MG63 (cell line): Measurements from ENCODE around the gene ZNF8. TPM values are rescaled to one million over a fixed set of nuclear protein-coding genes. Genes with fewer than 3 reads are reported as not detected.
"Not testable (repeated sequence)": the region's sequence is repeated elsewhere in the genome, so short reads cannot be mapped to it uniquely, and the experiment has no call there.

ENCODE experiments used
- DNase-seq: peaks from one replicate; pipeline ENCODE4 v3.0.0-alpha.2; 2020
- H3K27me3 ChIP-seq: fragments of 250-450 bp; sonication (Bioruptor Pico); 2 replicates; pipeline ENCODE4 v1.5.1; 2020; ENCODE audit warnings: mild to moderate bottlenecking, moderate library complexity
- H3K36me3 ChIP-seq: fragments of 250-450 bp; sonication (Bioruptor Pico); 2 replicates; pipeline ENCODE4 v1.5.1; 2020; ENCODE audit warnings: mild to moderate bottlenecking, moderate library complexity
- H3K4me3 ChIP-seq: fragments of 250-450 bp; sonication (Bioruptor Pico); 2 replicates; pipeline ENCODE4 v1.5.1; 2020; ENCODE audit warnings: mild to moderate bottlenecking, moderate library complexity
- H3K9me3 ChIP-seq: fragments of 250-450 bp; sonication (Bioruptor Pico); 2 replicates; pipeline ENCODE4 v1.5.1; 2020; ENCODE audit warnings: mild to moderate bottlenecking, moderate library complexity
- total RNA-seq: library from RNA; depleted of rRNA; stranded (reverse); fragments of >200 nt; shearing (Covaris generic); gene quantifications from 2 replicates; pipeline ENCODE4 v1.2.3, GENCODE V29; 2014; ENCODE audit warnings: low replicate concordance; rRNA removed

Gene ZNF8
- total RNA-seq, 1 experiment from 2014 or later = 1.5 TPM

DNA sequence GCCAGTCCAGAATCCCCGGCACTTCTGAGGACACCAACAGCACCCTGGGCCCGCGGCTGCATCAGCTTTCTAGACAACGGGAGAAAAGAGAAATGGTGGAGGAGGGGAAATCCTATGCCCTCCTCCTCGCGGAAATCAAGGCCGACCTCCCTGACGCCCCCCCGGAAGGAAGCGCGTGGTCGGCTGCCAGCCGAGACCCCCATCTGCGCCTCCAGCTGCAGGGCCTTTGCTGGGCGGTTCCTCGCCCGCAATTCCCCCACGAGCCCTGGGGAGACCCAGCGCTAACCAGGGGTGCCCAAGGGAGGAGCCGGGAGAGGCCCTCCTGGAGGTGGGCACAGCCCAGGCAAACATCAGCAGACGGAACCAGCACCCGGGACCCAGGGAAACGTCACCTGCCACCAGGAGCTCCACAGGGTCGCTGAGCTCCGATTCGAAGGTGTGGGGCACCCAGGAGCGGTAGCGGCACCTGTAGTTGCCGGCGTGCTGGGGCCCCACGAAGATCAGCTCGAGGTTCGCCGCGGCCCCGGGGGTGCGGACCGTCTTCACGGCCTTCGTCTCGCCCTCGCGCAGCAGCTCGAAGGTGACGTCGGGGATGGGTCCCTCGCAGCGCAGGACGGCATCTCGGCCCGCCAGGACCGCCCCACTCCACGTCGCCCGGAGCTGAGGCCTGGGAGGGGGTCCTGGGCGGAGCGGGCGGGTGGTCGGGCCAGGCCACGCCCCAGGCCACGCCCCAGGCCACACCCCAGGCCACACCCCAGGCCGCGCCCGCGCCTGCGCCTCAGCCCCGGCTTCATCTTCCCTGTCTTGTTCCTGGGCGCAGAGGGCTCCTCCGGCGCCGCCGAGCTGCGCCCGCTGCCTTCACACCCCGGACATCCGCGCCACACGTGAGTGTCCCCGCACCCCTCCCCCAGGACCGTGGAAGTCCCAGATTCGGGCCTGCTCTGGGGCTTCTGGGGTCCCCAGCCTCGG is 68.5 kb downstream of the ZNF8 start:
- Histone ChIP-seq H3K9me3 (no peaks in the 10 kb centered on the region), H3K4me3 (peak overlapping the region; percentile 92), H3K36me3 (peaks cover 7% of the 10 kb centered on the region; the same call in 1 of the 2 replicates), H3K27me3 (no peaks in the 10 kb centered on the region)
- DNase-seq = peak; percentile 68

DNA sequence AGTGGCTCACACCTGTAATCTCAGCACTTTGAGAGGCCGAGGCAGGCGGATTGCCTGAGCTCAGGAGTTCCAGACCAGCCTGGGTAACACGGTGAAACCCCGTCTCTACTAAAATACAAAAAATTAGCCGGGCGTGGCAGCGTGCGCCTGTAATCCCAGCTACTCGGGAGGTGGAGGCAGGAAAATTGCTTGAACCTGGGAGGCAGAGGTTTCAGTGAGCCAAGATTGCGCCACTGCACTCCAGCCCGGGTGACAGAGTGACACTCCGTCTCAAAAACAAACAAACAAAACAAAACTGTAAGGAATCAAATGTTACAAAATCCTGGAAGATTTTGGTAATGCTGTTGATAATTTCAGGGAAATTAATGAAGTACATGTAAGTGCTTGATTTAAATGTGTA is 69.3 kb downstream of the ZNF8 start:
- not testable (repeated sequence) for H3K9me3 ChIP-seq, H3K27me3 ChIP-seq, DNase-seq, H3K36me3 ChIP-seq
- peak overlapping the region; percentile 92 for H3K4me3 ChIP-seq

DNA sequence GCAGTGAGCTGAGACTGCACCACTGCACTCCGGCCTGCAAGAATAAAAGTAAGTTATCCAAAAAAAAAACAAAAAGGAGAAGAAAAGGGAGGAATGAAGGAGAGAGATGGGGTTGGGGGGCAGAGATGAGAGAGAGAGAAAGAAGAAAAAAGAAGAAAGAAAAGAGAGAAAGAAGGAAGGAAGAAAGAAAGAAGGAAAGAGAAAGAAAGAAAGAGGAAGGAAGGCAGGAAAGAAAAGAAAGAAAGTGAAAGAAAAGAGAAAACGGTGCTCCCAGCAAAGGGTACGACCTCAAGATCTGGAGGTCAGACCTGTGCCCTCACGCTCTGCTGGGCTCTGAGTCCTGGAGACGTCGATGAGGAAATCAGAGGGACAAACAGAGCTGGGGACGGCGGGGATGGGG is 70.8 kb downstream of the ZNF8 start:
- Histone ChIP-seq H3K4me3 (no peak overlapping the region), H3K9me3 (no peaks in the 10 kb centered on the region), H3K27me3 (no peaks in the 10 kb centered on the region), H3K36me3 (peaks cover 9% of the 10 kb centered on the region)
- DNase-seq = no peak

DNA sequence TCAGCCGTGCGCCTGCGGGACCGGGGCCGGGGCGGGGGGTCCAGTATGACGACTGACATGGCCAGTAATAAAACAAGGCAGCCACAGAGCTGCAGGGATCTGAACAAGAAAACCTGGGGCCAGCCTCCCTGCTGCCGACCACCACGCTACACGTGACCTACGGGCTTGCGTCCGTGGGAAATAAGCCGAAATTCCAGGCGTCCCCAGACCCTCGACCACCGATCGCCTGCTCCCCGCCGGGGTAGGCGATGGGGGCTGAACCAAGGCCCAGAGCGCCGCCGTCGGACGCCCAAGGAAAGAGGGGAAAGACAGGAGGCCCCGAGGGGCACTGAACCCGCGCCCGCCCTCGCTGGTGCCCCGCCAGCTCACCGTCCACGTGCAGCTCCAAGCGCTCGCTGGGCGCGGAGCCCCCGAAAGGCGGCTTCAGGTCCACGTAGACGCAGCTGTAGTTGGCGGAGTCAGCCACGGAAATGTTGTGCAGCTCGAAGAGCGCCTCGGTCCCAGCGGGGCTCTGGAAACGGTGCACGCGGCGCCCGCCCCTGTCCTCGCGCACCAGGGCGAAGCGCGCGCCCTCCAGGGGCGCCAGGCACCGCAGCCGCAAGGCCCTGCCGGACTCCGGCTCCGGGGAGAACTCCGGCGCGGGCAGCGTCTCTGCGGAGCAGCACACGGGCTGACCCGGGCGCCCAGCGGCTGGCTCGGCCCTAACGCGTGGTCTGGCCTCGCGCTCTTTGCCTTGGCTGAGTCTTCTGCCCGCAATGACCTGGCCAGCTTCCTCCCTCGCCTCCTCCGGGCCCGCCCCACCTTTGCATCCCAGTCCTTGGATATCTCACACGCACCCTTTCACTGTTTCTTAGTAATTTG is 71.5 kb downstream of the ZNF8 start:
- no peak for DNase-seq
- peaks cover 9% of the 10 kb centered on the region for H3K36me3 ChIP-seq
- H3K9me3 ChIP-seq = no peaks in the 10 kb centered on the region
- H3K4me3 ChIP-seq = no peak overlapping the region
- no peaks in the 10 kb centered on the region for H3K27me3 ChIP-seq

DNA sequence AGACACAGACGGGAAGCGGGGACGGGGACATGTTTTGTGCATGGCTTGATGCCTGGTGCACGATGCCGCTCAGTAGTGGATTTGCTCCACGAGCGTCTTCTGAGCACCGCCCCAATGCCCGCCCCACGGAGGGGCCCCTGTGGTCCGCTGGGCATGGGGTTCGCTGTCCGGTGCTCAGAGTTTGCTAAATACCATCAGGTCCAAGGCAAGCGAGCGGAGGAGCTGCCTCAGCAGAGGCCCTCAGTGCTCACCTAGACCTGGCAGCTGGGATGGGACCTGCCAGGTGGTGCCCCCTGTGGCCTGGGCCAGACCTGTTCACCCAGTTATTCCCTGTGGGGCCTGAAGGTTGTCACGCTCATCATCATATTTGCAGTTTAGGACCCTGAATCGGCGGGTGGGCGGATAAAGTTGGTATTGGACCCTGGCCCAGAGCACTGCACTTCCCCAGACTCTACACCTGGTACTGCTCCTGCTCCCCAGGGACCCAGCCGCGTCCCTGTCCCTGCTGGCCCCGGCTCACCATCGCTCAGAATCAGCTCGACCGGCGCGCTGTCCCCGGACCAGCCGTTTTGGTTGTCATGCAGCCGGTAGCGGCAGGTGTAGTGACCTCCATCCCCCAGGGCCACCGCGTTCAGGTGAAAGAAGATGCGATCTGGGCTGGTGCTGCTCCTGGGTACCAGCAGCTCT is 72.3 kb downstream of the ZNF8 start:
- DNase-seq = no peak
- Histone ChIP-seq H3K4me3 (no peak overlapping the region), H3K36me3 (peaks cover 9% of the 10 kb centered on the region), H3K9me3 (no peaks in the 10 kb centered on the region), H3K27me3 (no peaks in the 10 kb centered on the region)

DNA sequence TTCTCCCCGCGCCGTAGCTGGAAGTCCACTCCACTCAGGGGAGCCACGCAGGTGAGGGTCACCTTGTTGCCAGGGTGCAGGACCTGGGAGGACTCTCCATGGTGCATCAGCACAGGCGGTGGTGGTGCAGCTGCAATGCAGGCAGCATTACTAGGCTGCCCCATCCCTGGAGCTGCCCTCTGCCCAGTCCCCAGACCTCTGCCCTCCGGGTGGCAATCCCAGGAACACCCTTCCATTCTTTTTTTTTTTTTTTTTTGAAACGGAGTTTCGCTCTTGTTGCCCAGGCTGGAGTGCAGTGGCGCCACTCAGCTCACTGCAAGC is 72.8 kb downstream of the ZNF8 start:
- no peaks in the 10 kb centered on the region for H3K27me3 ChIP-seq
- no peaks in the 10 kb centered on the region for H3K9me3 ChIP-seq
- no peak for DNase-seq
- H3K4me3 ChIP-seq = no peak overlapping the region
- peaks cover 9% of the 10 kb centered on the region for H3K36me3 ChIP-seq

DNA sequence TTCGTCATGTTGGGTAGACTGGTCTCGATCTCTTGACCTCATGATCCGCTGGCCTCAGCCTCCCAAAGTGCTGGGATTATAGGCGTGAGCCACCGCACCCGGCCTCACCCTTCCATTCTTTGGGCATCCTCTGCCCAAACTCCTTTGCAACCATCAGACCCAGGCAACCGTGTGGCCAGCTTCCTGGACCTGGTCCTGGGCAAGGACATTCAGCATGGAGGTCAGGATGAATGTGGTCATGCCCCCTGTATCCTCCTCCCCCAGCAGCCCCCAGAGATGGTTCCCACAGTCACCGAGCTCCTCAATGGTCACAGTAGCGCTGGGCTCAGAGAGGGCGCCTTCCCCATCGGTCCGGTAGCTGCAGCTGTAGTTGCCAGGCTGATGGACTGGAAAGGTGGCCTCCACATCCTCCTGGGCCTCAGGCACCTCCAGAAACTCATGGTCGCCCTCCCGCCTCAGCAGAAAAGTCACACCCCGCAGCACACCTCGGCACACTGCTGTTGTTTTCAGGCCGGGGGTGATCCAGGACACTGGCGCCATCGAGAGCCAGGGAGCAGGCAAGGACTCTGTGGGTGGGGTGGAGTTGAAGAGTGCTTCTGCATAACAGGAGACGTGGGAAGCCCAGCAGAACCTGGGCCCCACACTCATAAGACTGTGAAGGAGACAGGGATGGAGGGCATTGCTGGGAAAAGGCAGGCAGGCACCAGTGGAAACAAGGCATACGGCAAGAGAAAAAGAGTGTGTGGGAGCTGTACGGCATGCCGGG is 73.4 kb downstream of the ZNF8 start:
- Histone ChIP-seq H3K36me3 (peaks cover 9% of the 10 kb centered on the region), H3K9me3 (no peaks in the 10 kb centered on the region), H3K27me3 (no peaks in the 10 kb centered on the region), H3K4me3 (no peak overlapping the region)
- DNase-seq = no peak

Other genes starting within 250 kb of the ZNF8 start
- gene ZSCAN1, start 244.9 kb upstream of the ZNF8 start, total RNA-seq = not detected in 2 replicates
- not detected in 2 replicates for gene ZNF135, start 219.7 kb upstream of the ZNF8 start, total RNA-seq
- gene ZSCAN18, start 180.7 kb upstream of the ZNF8 start, total RNA-seq = 3.8 and 8.2 TPM in 2 replicates
- gene ZNF329, start 128.2 kb upstream of the ZNF8 start, total RNA-seq = 9.8 and 10.2 TPM in 2 replicates
- gene ZNF274, start 95.9 kb upstream of the ZNF8 start, total RNA-seq = 4.7 and 5.4 TPM in 2 replicates
- gene ZNF544, start 50.0 kb upstream of the ZNF8 start, total RNA-seq = 6.6 and 15.5 TPM in 2 replicates
- gene ERVK3-1, start 26.4 kb downstream of the ZNF8 start, total RNA-seq = 26.0 and 32.0 TPM in 2 replicates
- gene ZSCAN22, start 48.0 kb downstream of the ZNF8 start, total RNA-seq = 0.12 and 2.5 TPM in 2 replicates
- gene A1BG, start 74.5 kb downstream of the ZNF8 start, total RNA-seq = 29.0 TPM in 1 of 2 replicates, not detected in the other
- 3.0 and 3.2 TPM in 2 replicates for gene ZNF497, start 83.8 kb downstream of the ZNF8 start, total RNA-seq
- gene ZNF837, start 102.1 kb downstream of the ZNF8 start, total RNA-seq = 1.4 and 4.0 TPM in 2 replicates
- 3,455 and 3,636 TPM in 2 replicates for gene RPS5, start 108.3 kb downstream of the ZNF8 start, total RNA-seq
- 6.6 TPM in 1 of 2 replicates, not detected in the other for gene RNF225, start 116.7 kb downstream of the ZNF8 start, total RNA-seq
- gene ZNF584, start 129.7 kb downstream of the ZNF8 start, total RNA-seq = 25.3 and 32.4 TPM in 2 replicates
- gene ZNF132, start 161.2 kb downstream of the ZNF8 start, total RNA-seq = not detected in 2 replicates
- 11.5 and 22.9 TPM in 2 replicates for gene ZNF324B, start 172.7 kb downstream of the ZNF8 start, total RNA-seq
- 15.2 and 16.0 TPM in 2 replicates for gene ZNF324, start 188.1 kb downstream of the ZNF8 start, total RNA-seq
- 18.4 and 23.5 TPM in 2 replicates for gene ZNF446, start 197.4 kb downstream of the ZNF8 start, total RNA-seq
- gene SLC27A5, start 233.0 kb downstream of the ZNF8 start, total RNA-seq = 5.5 and 13.0 TPM in 2 replicates
- gene ZBTB45, start 240.9 kb downstream of the ZNF8 start, total RNA-seq = 8.3 and 24.7 TPM in 2 replicates